Trophoblast cell (in vitro differentiated cells and primary cell): ENCODE results near the gene GCC1.

Experiments
- DNase-seq, 2 donors: peaks; one replicate each; pipeline ENCODE4 v3.0.0-alpha.2; 2016
- H2AFZ ChIP-seq: 2 replicates; pipeline ENCODE4 v1.6.1; 2013; ENCODE audit warnings: low read length, moderate library complexity, mild to moderate bottlenecking; ENCODE audit not compliant: insufficient read depth, poor library complexity
- H2AK5ac ChIP-seq: 2 replicates; pipeline ENCODE4 v1.6.1; 2013; ENCODE audit warnings: mild to moderate bottlenecking, low read length
- H2BK120ac ChIP-seq: 2 replicates; pipeline ENCODE4 v1.6.1; 2013; ENCODE audit warnings: low read length, mild to moderate bottlenecking, moderate library complexity; ENCODE audit not compliant: insufficient read depth, poor library complexity
- H2BK12ac ChIP-seq: 2 replicates; pipeline ENCODE4 v1.6.1; 2013; ENCODE audit warnings: mild to moderate bottlenecking, low read length, moderate library complexity
- H2BK5ac ChIP-seq: 2 replicates; pipeline ENCODE4 v1.6.1; 2013; ENCODE audit warnings: low read length, low read depth, moderate library complexity, mild to moderate bottlenecking; ENCODE audit not compliant: poor library complexity
- H3K14ac ChIP-seq: 2 replicates; pipeline ENCODE4 v1.6.1; 2013; ENCODE audit warnings: mild to moderate bottlenecking, low read length
- H3K18ac ChIP-seq: 2 replicates; pipeline ENCODE4 v1.6.1; 2013; ENCODE audit warnings: mild to moderate bottlenecking, low read length
- H3K23ac ChIP-seq: 2 replicates; pipeline ENCODE4 v1.6.1; 2013; ENCODE audit warnings: low read length
- H3K27ac ChIP-seq: 2 replicates; pipeline ENCODE4 v1.5.1; 2013; ENCODE audit warnings: low read depth, mild to moderate bottlenecking, inconsistent platforms, low read length, moderate library complexity
- H3K27me3 ChIP-seq: 2 replicates; pipeline ENCODE4 v1.6.1; 2013; ENCODE audit warnings: inconsistent platforms, mild to moderate bottlenecking, low read length, moderate library complexity; ENCODE audit not compliant: insufficient read depth
- H3K36me3 ChIP-seq, 2 experiments: 1 replicate in 1 of 2; 2 replicates in 1 of 2; pipeline ENCODE4 v1.6.1; 2013; ENCODE audit warnings: low read length in 2 of 2, mild to moderate bottlenecking in 2 of 2, moderate library complexity in 1 of 2; ENCODE audit not compliant: insufficient read depth in 2 of 2, control insufficient read depth in 1 of 2
- H3K4ac ChIP-seq: 2 replicates; pipeline ENCODE4 v1.6.1; 2013; ENCODE audit warnings: low read depth, mild to moderate bottlenecking, low read length, moderate library complexity
- H3K4me1 ChIP-seq, 2 experiments: 1 replicate in 1 of 2; 2 replicates in 1 of 2; pipeline ENCODE4 v1.6.1; 2013; ENCODE audit warnings: low read length in 2 of 2, mild to moderate bottlenecking in 2 of 2, moderate library complexity in 1 of 2; ENCODE audit not compliant: insufficient read depth in 2 of 2, control insufficient read depth in 1 of 2
- H3K4me2 ChIP-seq: 2 replicates; pipeline ENCODE4 v1.6.1; 2013; ENCODE audit warnings: inconsistent platforms, mild to moderate bottlenecking, low read length, moderate library complexity
- H3K4me3 ChIP-seq: 2 replicates; pipeline ENCODE4 v1.5.1; 2013; ENCODE audit warnings: mild to moderate bottlenecking, low read depth, low read length, inconsistent platforms
- H3K79me1 ChIP-seq: one replicate; pipeline ENCODE4 v1.6.1; 2013; ENCODE audit warnings: low read length
- H3K79me2 ChIP-seq: 2 replicates; pipeline ENCODE4 v1.6.1; 2013; ENCODE audit warnings: low read length, mild to moderate bottlenecking; ENCODE audit not compliant: control insufficient read depth, insufficient read depth, poor library complexity
- H3K9ac ChIP-seq: 2 replicates; pipeline ENCODE4 v1.6.1; 2013; ENCODE audit warnings: mild to moderate bottlenecking, low read length
- H3K9me3 ChIP-seq: 2 replicates; pipeline ENCODE4 v1.6.1; 2013; ENCODE audit warnings: low read depth, mild to moderate bottlenecking, control low read depth, inconsistent platforms, low read length; ENCODE audit not compliant: insufficient read depth
- H4K12ac ChIP-seq: 2 replicates; pipeline ENCODE4 v1.6.1; 2013; ENCODE audit warnings: low read depth, mild to moderate bottlenecking, low read length, moderate library complexity
- H4K8ac ChIP-seq: 2 replicates; pipeline ENCODE4 v1.6.1; 2013; ENCODE audit warnings: low read depth, mild to moderate bottlenecking, low read length, moderate library complexity
- H4K91ac ChIP-seq: one replicate; pipeline ENCODE4 v1.6.1; 2013; ENCODE audit warnings: low read depth, mild to moderate bottlenecking, low read length, moderate library complexity
- WGBS: extraction: QIAGEN DNeasy Blood & Tissue Kit; methylation state at CpG from one replicate; pipeline ENCODE4 v1.1.7; 2013; ENCODE audit warnings: missing lambda C conversion rate; ENCODE audit not compliant: insufficient read length, insufficient coverage; ENCODE audit errors: extremely low coverage; 5-methylcytosine and 5-hydroxymethylcytosine counted together

The GCC1 gene

GRCh38 chr7:127618775-127619174 is 33.4 kb upstream of the GCC1 start:
- no peak overlapping the region for H3K4me2 ChIP-seq
- H3K79me2 ChIP-seq = no peaks in the 10 kb centered on the region
- DNase-seq = no peak
- no peak overlapping the region for H3K23ac ChIP-seq
- peaks cover 4% of the 10 kb centered on the region for H3K9me3 ChIP-seq
- H3K4ac ChIP-seq = no peak overlapping the region
- H2BK5ac ChIP-seq = no peak overlapping the region
- H3K27me3 ChIP-seq = peaks cover 20% of the 10 kb centered on the region
- H3K27ac ChIP-seq = no peak overlapping the region
- H3K14ac ChIP-seq = no peak overlapping the region
- no CpG with 5 or more reads among the region's 1 CpG for WGBS
- no peak overlapping the region for H2AFZ ChIP-seq
- H3K4me1 ChIP-seq = no peaks in the 10 kb centered on the region
- H2BK120ac ChIP-seq = no peak overlapping the region
- H4K8ac ChIP-seq = no peak overlapping the region
- no peak overlapping the region for H4K91ac ChIP-seq
- H2BK12ac ChIP-seq = no peak overlapping the region
- no peak overlapping the region for H3K9ac ChIP-seq
- no peak overlapping the region for H3K18ac ChIP-seq
- H4K12ac ChIP-seq = no peak overlapping the region
- no peak overlapping the region for H2AK5ac ChIP-seq
- no peaks in the 10 kb centered on the region for H3K36me3 ChIP-seq
- H3K79me1 ChIP-seq = no peaks in the 10 kb centered on the region
- H3K4me3 ChIP-seq = no peak overlapping the region

GRCh38 chr7:127618042-127618441 is 32.6 kb upstream of the GCC1 start, which contains the start of gene PAX4:
TSS of gene PAX4 (minus strand) at chr7:127618142. CDS start at chr7:127615928, 2,214 bp downstream.
- Histone ChIP-seq H2AK5ac (no peak within 1 kb of the TSS), H3K9ac (no peak within 1 kb of the TSS), H3K36me3 (no peaks in the 10 kb centered on the region), H3K27me3 (peaks cover 20% of the 10 kb centered on the region), H3K23ac (peak within 1 kb of the TSS; percentile 40), H3K4me2 (no peak within 1 kb of the TSS), H3K79me1 (no peaks in the 10 kb centered on the region), H3K18ac (no peak within 1 kb of the TSS), H3K27ac (no peak within 1 kb of the TSS), H3K14ac (no peak within 1 kb of the TSS), H3K4ac (no peak within 1 kb of the TSS), H4K8ac (no peak within 1 kb of the TSS), H3K4me3 (no peak within 1 kb of the TSS), H2BK5ac (no peak within 1 kb of the TSS), H3K9me3 (peaks cover 4% of the 10 kb centered on the region), H2BK12ac (no peak within 1 kb of the TSS), H2AFZ (no peak within 1 kb of the TSS), H4K91ac (no peak within 1 kb of the TSS), H2BK120ac (no peak within 1 kb of the TSS), H4K12ac (no peak within 1 kb of the TSS), H3K4me1 (no peaks in the 10 kb centered on the region), H3K79me2 (no peaks in the 10 kb centered on the region)
- no peak for DNase-seq
- no CpG with 5 or more reads among the region's 2 CpGs for WGBS

GRCh38 chr7:127616724-127617123 is 31.3 kb upstream of the GCC1 start:
- H3K4me3 ChIP-seq = no peak overlapping the region
- DNase-seq = no peak
- no peak overlapping the region for H3K4ac ChIP-seq
- no peak overlapping the region for H2BK5ac ChIP-seq
- no peak overlapping the region for H3K18ac ChIP-seq
- no peak overlapping the region for H3K9ac ChIP-seq
- H2BK120ac ChIP-seq = no peak overlapping the region
- H3K36me3 ChIP-seq = no peaks in the 10 kb centered on the region
- H2AK5ac ChIP-seq = no peak overlapping the region
- H3K4me2 ChIP-seq = no peak overlapping the region
- H3K4me1 ChIP-seq = no peaks in the 10 kb centered on the region
- H3K23ac ChIP-seq = no peak overlapping the region
- no peak overlapping the region for H4K91ac ChIP-seq
- peaks cover 20% of the 10 kb centered on the region for H3K27me3 ChIP-seq
- H3K27ac ChIP-seq = no peak overlapping the region
- peaks cover 7% of the 10 kb centered on the region for H3K9me3 ChIP-seq
- no peaks in the 10 kb centered on the region for H3K79me2 ChIP-seq
- no peak overlapping the region for H3K14ac ChIP-seq
- no peak overlapping the region for H4K12ac ChIP-seq
- H2BK12ac ChIP-seq = no peak overlapping the region
- H2AFZ ChIP-seq = no peak overlapping the region
- whole genome bisulfite sequencing = no CpG with 5 or more reads among the region's 5 CpGs
- H3K79me1 ChIP-seq = no peaks in the 10 kb centered on the region
- no peak overlapping the region for H4K8ac ChIP-seq

GRCh38 chr7:127612263-127612662 is 26.9 kb upstream of the GCC1 start:
- Histone ChIP-seq H4K91ac (no peak overlapping the region), H3K36me3 (no peaks in the 10 kb centered on the region), H3K9me3 (peaks cover 16% of the 10 kb centered on the region), H3K9ac (no peak overlapping the region), H2BK12ac (no peak overlapping the region), H3K18ac (no peak overlapping the region), H3K4ac (no peak overlapping the region), H4K12ac (no peak overlapping the region), H3K27me3 (no peaks in the 10 kb centered on the region), H2AFZ (no peak overlapping the region), H4K8ac (no peak overlapping the region), H3K14ac (no peak overlapping the region), H3K4me3 (no peak overlapping the region), H3K4me2 (no peak overlapping the region), H3K79me1 (no peaks in the 10 kb centered on the region), H3K23ac (no peak overlapping the region), H3K79me2 (no peaks in the 10 kb centered on the region), H2BK120ac (no peak overlapping the region), H2BK5ac (no peak overlapping the region), H2AK5ac (no peak overlapping the region), H3K4me1 (no peaks in the 10 kb centered on the region), H3K27ac (no peak overlapping the region)
- WGBS = no CpG with 5 or more reads among the region's 1 CpG
- DNase-seq = no peak
